Forelimb muscle (tissue), 1 donor: ENCODE results near the gene DGCR2. TPM values are rescaled to one million over a fixed set of nuclear protein-coding genes. Genes with fewer than 3 reads are reported as not detected.
"Not testable (repeated sequence)": the region's sequence is repeated elsewhere in the genome, so short reads cannot be mapped to it uniquely, and the experiment has no call there.

Source experiments
- DNase-seq: peaks from one replicate; pipeline ENCODE4 v3.0.0-alpha.2; 2013; ENCODE audit warnings: low read depth
- polyA plus RNA-seq: library from polyadenylated mRNA; unstranded; fragments of 120-200 nt; gene quantifications from one replicate; pipeline ENCODE4 v1.2.1, GENCODE V29; 2013; ENCODE audit not compliant: insufficient read length

The DGCR2 gene
- polyA plus RNA-seq, 1 donor, result 44.3 TPM

GRCh38 chr22:19109198-19110063 lies 12.8 kb downstream of the DGCR2 start:
- DNase-seq, result no peak

- no peak for DNase-seq
These were observed 13.4 kb downstream of the DGCR2 start for GRCh38 chr22:19108807-19109197.

- no peak for DNase-seq
These were observed 14.5 kb downstream of the DGCR2 start for GRCh38 chr22:19107730-19108074.

GRCh38 chr22:19106886-19107729 lies 15.1 kb downstream of the DGCR2 start:
- DNase-seq, result no peak

- no peak for DNase-seq
These were observed 16.1 kb downstream of the DGCR2 start for GRCh38 chr22:19105867-19106802.

GRCh38 chr22:19105456-19105855 lies 16.8 kb downstream of the DGCR2 start:
- DNase-seq, result no peak

GRCh38 chr22:19103880-19104821 lies 18.1 kb downstream of the DGCR2 start:
- DNase-seq, result no peak

GRCh38 chr22:19098157-19098556 lies 24.1 kb downstream of the DGCR2 start:
- no peak for DNase-seq

- DNase-seq, result no peak
These were observed 24.7 kb downstream of the DGCR2 start for GRCh38 chr22:19097518-19097917.

- no peak for DNase-seq
These were observed 25.7 kb downstream of the DGCR2 start for GRCh38 chr22:19096555-19096954.

- no peak for DNase-seq
These were observed 27.7 kb downstream of the DGCR2 start for GRCh38 chr22:19094393-19094997.

GRCh38 chr22:19092725-19093124 lies 29.5 kb downstream of the DGCR2 start:
- DNase-seq, result no peak

- DNase-seq, result no peak
These were observed 31.6 kb downstream of the DGCR2 start for GRCh38 chr22:19090586-19091127.

- DNase-seq, result no peak
These were observed 32.0 kb downstream of the DGCR2 start for GRCh38 chr22:19090183-19090582.

- DNase-seq, result no peak
These were observed 33.2 kb downstream of the DGCR2 start for GRCh38 chr22:19088866-19089595.

- no peak for DNase-seq
These were observed 35.3 kb downstream of the DGCR2 start for GRCh38 chr22:19086896-19087295.

GRCh38 chr22:19086417-19086816 lies 35.8 kb downstream of the DGCR2 start:
- no peak for DNase-seq

GRCh38 chr22:19085233-19085718 lies 36.9 kb downstream of the DGCR2 start:
- no peak for DNase-seq

GRCh38 chr22:19084586-19084985 lies 37.6 kb downstream of the DGCR2 start:
- not testable (repeated sequence) for DNase-seq
